Regular cardiac myocyte (primary cell): ENCODE measurements around the gene PRKCZ. TPM values are rescaled to one million over a fixed set of nuclear protein-coding genes. Genes with fewer than 3 reads are reported as not detected.

ENCODE experiments used
- total RNA-seq: library from RNA; depleted of rRNA; stranded (reverse); fragments of >200 nt; gene quantifications from 2 replicates; pipeline ENCODE4 v1.2.3, GENCODE V29; 2014

The PRKCZ gene
- 3.3 and 3.7 TPM in 2 replicates for total RNA-seq

DNA sequence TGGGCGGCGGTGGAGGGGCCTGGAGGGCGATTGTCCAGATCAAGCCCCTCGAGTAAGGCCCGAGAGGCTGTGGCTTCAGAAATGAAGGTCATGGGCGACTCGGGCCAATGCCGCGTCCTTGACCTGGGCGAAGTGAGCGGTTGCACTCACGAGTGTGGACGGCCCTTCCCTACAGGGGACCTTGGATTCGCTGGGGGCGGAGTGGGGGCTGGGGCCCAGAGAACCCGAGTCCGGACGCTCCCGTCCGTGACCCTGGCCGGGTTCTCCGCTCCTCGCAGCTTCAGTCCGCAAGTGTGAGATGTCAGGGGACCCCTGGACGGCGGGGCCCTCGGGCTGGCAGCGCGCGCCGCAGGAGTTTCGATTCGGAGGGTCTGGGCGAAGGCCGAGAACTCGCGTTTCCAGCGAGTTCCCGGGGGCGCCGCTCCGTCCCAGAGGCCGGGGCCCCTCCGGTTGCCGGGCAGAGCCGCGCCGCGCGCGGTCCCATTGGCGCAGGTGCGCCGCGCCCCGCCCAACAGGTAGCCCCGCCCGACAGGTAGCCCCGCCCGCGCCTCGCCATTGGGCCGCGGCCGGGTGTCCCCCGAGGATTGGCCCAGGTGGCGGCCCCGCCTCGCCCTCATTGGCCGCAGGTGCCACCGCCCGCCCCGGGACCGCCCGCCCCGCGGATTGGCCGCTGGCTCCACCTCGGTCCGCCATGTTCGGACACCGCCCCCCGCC, at the start of gene PRKCZ:
PRKCZ (plus strand) TSS at position 694 of the 714 bp plus-strand sequence. CDS start 220 bp downstream, outside the sequence.

DNA sequence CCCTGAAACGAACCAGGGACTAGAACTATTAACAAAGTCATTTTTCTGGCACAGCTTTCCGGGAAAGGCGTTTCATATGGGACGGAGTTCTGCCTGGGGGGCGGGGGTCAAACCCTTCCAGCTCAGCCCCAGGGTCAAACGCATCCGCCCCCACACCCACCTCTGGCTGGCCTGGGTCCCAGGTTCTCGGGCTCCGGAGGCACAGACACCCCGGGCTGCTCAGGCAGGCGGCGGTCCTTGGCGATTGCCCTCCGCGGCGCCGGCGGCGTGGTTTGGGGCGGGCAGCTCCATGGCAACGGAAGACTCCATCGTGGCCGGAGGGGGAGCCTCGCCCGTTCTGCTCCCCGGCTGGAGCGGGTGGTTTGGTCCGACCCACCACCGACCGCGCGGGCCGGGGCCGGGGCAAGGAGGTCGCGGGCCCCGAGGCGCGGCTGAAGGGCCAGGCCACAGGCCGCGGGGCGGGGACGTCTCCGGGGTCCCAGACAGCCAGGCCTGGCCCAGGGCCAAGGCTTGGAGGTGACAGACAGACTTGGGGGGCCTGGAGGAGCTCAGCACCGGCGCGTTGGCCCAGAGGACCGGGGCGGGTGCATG, 46.6 kb upstream of the PRKCZ start, which contains the start of gene CFAP74:
CFAP74 (minus strand) TSS at position 246 of the 591 bp plus-strand sequence. CDS start 12,830 bp downstream, outside the sequence.

DNA sequence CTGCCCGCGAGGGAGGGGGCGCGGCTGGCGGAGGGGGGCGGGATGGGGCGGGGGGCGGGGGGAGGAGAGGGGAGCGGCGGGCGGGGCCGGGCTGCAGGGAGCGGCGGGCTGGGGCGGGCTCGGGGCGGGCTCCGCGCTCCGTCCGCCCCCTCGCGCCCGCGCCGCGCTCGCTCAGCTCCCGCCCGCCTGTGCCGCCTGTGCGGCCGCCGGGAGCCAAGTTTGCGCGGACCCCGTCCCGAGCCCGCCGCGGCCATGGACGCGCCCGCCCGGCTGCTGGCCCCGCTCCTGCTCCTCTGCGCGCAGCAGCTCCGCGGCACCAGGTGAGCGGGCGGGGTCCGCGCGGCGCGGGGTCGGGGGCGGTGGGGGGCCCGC, 31.1 kb upstream of the PRKCZ start, which contains the start of gene GABRD:
GABRD (plus strand) TSS at position 174 of the 372 bp plus-strand sequence; CDS start at position 253, 79 bp downstream.

DNA sequence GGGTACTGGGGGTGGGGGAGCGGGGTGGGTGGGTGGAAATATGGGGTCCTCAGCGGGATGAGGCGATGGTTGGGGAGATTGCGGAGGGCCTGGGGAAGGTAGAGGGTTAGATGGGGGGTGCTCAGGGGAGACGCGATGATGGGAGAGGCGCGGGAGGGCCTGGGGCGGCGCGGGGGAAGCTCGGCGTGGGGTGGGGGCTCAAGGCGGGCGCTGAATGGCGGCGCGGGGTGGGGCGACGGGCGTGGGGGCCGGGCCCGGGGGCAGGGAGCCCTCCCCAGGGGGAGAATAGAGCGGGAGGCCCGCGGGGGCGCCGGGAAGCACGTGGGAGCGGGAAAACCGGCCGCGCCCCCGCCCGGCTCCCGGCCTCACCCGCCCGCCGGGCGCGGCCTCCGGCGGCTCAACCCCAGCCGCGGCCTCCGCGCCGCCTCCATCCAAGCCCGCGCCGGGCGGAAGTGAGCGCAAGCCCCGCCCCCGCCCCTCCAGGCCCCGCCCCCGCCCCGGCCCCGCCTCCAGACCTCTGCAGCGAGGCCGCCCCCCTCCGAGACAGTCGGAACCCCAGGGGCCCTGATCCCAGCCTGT, 144.2 kb downstream of the PRKCZ start, which contains the start of gene FAAP20:
FAAP20 (minus strand) TSS at position 454 of the 579 bp plus-strand sequence; CDS start at position 431, 23 bp downstream.

DNA sequence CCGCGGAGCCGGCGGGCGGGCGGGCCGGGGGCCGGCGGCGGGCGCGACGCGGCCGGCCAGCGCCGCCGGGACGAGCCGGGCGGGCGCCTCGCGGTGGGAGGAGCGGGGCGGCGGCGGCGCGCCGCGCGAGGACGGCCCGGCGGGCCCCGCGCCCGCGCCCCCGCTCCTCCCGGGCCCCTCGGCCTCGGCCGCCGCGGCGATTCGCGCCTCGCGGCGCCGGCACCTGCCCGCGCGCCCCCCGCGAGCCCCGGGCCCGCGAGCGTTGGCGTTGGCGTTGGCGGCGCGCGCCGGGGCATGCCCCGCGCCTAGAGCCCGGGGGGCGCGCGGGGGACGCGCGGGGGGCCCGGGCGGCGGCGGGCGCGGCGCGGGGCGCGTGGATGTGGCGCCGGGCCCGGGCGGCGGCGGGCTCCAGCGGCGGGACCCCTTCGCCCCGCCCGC, 178.0 kb downstream of the PRKCZ start, which contains the start of gene SKI:
SKI (plus strand) TSS at position 163 of the 438 bp plus-strand sequence. CDS start 448 bp downstream, outside the sequence.

Other genes starting within 250 kb of the PRKCZ start
- gene GNB1, start 159.3 kb upstream of the PRKCZ start, total RNA-seq: 66.0 and 119 TPM in 2 replicates
- gene CALML6, start 135.2 kb upstream of the PRKCZ start, total RNA-seq: 0.19 and 0.85 TPM in 2 replicates
- gene TMEM52, start 131.1 kb upstream of the PRKCZ start, total RNA-seq: 0.19 TPM in 1 of 2 replicates, not detected in the other
- gene CFAP74, start 46.6 kb upstream of the PRKCZ start, total RNA-seq: not detected in 2 replicates
- not detected in 2 replicates for gene GABRD, start 31.1 kb upstream of the PRKCZ start, total RNA-seq
- gene FAAP20, start 144.4 kb downstream of the PRKCZ start, total RNA-seq: 19.6 and 21.7 TPM in 2 replicates
- 19.7 and 29.9 TPM in 2 replicates for gene SKI, start 177.9 kb downstream of the PRKCZ start, total RNA-seq